ENCODE measurements around the gene FITM2.
"Not testable (repeated sequence)": the region's sequence is repeated elsewhere in the genome, so short reads cannot be mapped to it uniquely, and the experiment has no call there.

Gene FITM2, protein sequence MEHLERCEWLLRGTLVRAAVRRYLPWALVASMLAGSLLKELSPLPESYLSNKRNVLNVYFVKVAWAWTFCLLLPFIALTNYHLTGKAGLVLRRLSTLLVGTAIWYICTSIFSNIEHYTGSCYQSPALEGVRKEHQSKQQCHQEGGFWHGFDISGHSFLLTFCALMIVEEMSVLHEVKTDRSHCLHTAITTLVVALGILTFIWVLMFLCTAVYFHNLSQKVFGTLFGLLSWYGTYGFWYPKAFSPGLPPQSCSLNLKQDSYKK

DNA sequence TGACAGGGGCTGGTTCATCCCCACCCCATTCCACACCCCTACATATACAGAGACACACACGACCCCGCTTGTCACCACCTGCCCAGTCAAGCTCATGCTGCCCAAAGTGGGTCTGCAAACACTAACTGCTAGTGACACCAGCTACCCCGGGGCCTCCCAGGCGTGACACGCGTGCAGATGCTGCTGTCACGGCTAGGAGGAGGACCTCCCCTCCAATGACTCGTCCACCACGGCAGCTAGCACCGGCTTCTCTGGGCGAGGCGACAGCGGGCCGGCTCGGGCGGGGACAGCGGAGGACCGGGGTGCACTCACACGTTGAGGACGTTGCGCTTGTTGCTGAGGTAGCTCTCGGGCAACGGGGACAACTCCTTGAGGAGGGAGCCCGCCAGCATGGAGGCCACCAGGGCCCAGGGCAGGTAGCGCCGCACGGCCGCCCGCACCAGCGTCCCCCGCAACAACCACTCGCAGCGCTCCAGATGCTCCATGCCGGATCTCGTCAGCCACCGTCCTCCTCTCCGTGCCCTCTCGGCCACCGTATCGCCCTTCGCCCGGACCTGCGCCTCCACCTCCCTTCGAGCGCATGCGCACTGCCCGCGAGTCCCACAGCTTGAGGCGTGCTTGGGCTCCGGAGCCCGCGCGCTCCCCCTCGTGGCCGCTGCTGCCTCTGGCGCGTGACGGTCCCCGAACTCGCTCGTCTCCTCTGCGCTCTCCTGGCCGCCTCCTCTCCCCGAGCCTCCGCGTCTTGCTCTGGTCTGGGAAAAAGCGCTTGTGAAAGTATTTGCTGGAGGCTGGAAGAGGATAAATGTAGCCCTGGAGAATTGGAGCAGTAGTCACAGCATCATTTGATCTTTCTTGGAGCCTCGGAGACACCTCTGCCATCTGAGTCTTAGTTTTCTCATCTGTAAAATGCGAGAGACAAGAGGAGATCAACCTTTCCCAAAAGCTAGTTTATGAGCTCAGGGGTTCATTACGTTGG lies at the start of gene FITM2:
Gene FITM2 (minus strand): TSS at position 539 of the 976 bp plus-strand sequence. CDS start 54 bp downstream, at position 485.
- H3K9me3 Mint-ChIP-seq, result no peaks in the 10 kb centered on the region
- peak within 1 kb of the TSS; percentile 89 for H3K27ac Mint-ChIP-seq

DNA sequence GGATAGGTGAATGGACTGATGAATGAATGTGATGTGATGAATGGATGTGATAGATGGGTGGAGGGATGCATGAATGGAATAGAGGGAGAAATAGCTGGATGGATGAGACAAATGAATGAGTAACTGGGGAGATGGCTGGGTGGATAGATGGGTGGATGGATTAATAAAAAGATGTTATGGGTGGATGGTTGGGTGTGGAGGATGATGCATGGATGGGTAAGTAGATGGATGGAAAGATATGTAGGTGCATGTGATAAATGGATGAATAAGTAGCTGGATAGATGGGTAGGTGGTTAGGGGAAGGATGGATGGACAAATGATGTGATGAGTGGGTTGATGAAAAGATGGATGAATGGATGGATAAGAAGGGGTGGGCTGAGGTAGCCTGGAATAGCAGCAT lies 49.2 kb upstream of the FITM2 start:
- DNase-seq (ENCODE audit: low spot score), result no peak
- peaks cover 4% of the 10 kb centered on the region for H3K27me3 Mint-ChIP-seq (ENCODE audit: low read depth)
- H3K4me3 Mint-ChIP-seq, result no peak overlapping the region
- no peaks in the 10 kb centered on the region for H3K9me3 Mint-ChIP-seq
- H3K36me3 Mint-ChIP-seq (ENCODE audit: low read depth), result no peaks in the 10 kb centered on the region
- no peak overlapping the region for H3K27ac Mint-ChIP-seq
- H3K4me1 Mint-ChIP-seq (ENCODE audit: low read depth), result no peaks in the 10 kb centered on the region

More for the DNA sequence above, at the start of gene FITM2:
- Mint-ChIP-seq H3K36me3 (ENCODE audit: low read depth) (no peaks in the 10 kb centered on the region), H3K4me3 (peak within 1 kb of the TSS; percentile 91), H3K4me1 (ENCODE audit: low read depth) (peaks cover 16% of the 10 kb centered on the region), H3K27me3 (ENCODE audit: low read depth) (peaks cover 3% of the 10 kb centered on the region)
- DNase-seq (ENCODE audit: low spot score), result peak; percentile 98

DNA sequence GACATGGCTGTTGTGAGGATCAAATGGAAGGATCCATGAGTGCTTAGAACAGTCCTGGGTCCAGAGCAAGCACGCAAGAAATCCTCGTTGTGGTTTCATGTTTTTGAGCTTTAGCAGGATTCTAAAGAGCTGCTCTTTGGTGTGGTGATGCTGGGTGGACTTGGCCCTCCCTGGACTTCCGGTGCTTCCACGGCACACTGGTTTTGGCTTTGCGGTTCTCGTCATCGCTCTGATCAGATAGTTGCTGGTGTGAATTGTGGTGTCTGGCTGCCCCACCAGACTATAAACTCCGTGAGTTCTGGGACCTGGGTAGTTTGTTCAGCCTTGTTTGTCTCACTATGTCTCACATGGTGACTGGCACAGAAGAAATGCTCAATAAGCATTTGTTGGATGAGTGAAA lies 47.8 kb upstream of the FITM2 start:
- no peak overlapping the region for H3K27ac Mint-ChIP-seq
- H3K4me1 Mint-ChIP-seq (ENCODE audit: low read depth), result no peaks in the 10 kb centered on the region
- no peaks in the 10 kb centered on the region for H3K9me3 Mint-ChIP-seq
- no peak overlapping the region for H3K4me3 Mint-ChIP-seq
- peaks cover 4% of the 10 kb centered on the region for H3K27me3 Mint-ChIP-seq (ENCODE audit: low read depth)
- DNase-seq (ENCODE audit: low spot score), result no peak
- H3K36me3 Mint-ChIP-seq (ENCODE audit: low read depth), result no peaks in the 10 kb centered on the region

DNA sequence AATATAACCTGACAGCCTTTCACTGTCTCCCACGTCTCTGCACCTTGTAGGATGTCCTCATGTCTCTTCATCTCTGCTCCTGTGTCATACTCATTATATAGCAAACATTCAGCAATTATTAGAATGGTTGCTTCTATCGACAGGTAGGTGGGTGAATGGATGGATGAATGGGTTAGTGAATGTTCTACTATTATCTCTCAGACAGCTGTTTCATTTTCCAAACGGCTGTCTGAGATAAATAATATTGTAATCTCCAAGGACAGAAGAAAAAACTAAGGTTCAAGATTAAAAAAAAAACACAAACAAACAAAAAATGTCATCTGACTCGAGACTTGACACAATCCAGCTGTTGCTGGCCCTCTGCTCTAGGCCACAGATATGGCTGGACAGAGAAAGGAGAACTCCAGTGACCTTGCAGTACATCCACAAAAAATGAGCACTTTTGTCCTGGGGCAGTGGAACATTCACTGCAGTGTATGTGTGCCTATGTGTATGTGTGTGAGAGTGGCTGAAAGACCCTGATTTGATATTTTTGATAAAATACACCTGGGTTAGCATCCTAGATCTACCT lies 46.6 kb upstream of the FITM2 start:
- no peaks in the 10 kb centered on the region for H3K36me3 Mint-ChIP-seq (ENCODE audit: low read depth)
- no peak overlapping the region for H3K27ac Mint-ChIP-seq
- no peak for DNase-seq (ENCODE audit: low spot score)
- no peaks in the 10 kb centered on the region for H3K4me1 Mint-ChIP-seq (ENCODE audit: low read depth)
- no peak overlapping the region for H3K4me3 Mint-ChIP-seq
- H3K27me3 Mint-ChIP-seq (ENCODE audit: low read depth), result peaks cover 4% of the 10 kb centered on the region
- no peaks in the 10 kb centered on the region for H3K9me3 Mint-ChIP-seq

DNA sequence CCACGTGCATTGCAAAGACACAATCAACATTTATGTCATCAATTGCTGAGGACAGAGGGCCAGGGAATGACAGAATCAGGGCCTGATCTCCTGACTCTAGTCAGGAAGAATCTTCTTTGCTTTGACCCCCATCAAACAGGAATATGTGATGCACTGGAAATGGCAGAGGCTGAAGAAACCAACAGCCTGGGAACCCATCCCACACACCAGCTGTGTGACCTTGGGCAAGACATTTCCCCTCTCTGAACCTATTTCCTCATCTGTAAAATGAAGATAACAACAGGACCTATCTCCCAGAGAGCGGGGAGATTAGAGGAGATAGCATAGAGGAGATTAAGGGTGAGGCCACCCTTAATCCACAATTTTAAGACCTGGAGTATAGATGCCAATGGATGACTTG lies 46.0 kb upstream of the FITM2 start:
- Mint-ChIP-seq H3K4me1 (ENCODE audit: low read depth) (no peaks in the 10 kb centered on the region), H3K27me3 (ENCODE audit: low read depth) (peaks cover 4% of the 10 kb centered on the region), H3K9me3 (no peaks in the 10 kb centered on the region), H3K4me3 (no peak overlapping the region), H3K27ac (no peak overlapping the region), H3K36me3 (ENCODE audit: low read depth) (no peaks in the 10 kb centered on the region)
- DNase-seq (ENCODE audit: low spot score), result no peak

DNA sequence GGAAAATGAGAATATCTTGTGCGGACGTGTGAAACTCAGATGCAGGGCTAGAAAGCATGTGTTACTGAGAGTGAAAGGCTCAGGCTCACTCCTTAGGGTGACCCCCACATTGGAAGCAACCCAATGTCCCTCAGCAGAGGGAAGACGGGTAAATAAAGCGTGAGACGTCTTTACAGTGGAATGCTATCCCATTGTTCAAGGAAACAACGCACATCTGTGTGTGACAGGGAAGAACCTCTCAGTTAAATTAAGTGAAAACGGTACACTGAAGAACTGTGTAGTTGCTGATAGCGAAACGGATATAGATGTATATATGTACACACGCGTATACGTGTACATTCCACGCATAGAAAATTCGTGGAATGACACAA lies 45.3 kb upstream of the FITM2 start:
- DNase-seq (ENCODE audit: low spot score), result no peak
- no peaks in the 10 kb centered on the region for H3K4me1 Mint-ChIP-seq (ENCODE audit: low read depth)
- H3K27ac Mint-ChIP-seq, result no peak overlapping the region
- H3K36me3 Mint-ChIP-seq (ENCODE audit: low read depth), result no peaks in the 10 kb centered on the region
- no peak overlapping the region for H3K4me3 Mint-ChIP-seq
- no peaks in the 10 kb centered on the region for H3K9me3 Mint-ChIP-seq
- H3K27me3 Mint-ChIP-seq (ENCODE audit: low read depth), result peaks cover 4% of the 10 kb centered on the region

DNA sequence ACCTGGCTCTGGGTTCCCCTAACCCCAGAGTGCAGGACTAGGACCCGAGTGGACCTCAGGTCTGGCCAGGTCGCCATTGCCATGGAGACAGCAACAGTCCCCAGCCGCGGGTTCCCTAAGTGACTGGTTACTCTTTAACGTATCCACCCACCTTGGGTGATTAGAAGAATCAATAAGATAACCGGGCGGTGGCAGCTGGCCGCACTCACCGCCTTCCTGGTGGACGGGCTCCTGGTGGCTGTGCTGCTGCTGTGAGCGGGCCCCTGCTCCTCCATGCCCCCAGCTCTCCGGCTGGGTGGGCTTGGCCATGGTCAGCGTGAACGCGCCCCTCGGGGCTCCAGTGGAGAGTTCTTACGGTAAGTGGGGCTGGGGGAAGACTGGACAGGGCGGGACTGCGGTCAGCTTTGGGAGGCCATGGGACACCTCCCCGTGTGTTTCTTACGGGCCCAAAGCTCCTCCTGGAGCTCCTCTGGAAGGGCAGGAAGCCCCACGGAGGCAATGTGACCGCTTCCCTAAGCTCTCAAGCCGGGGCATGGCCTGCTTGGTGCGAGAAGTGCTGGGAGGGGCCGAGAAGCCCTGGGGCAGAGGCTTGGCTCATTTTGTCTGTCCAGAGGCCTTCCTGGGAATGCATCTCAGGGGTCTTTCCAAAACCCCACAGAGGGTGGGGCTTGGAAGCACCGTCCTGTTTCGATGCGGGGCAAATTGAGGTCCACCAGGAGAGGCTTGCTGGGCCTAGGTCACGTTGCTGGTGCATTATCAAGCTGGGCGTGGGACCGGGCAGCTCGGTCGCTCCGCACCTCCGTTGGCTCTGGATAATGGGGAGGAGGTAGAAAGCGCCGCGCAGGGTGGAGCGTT lies 44.7 kb upstream of the FITM2 start, which contains the start of gene HNF4A:
Gene HNF4A (plus strand): TSS at position 202 of the 855 bp plus-strand sequence. CDS start 106 bp downstream, at position 308.
- DNase-seq (ENCODE audit: low spot score), result no peak
- no peaks in the 10 kb centered on the region for H3K9me3 Mint-ChIP-seq
- no peaks in the 10 kb centered on the region for H3K36me3 Mint-ChIP-seq (ENCODE audit: low read depth)
- H3K4me3 Mint-ChIP-seq, result no peak within 1 kb of the TSS
- H3K4me1 Mint-ChIP-seq (ENCODE audit: low read depth), result no peaks in the 10 kb centered on the region
- H3K27ac Mint-ChIP-seq, result no peak within 1 kb of the TSS
- peaks cover 4% of the 10 kb centered on the region for H3K27me3 Mint-ChIP-seq (ENCODE audit: low read depth)

DNA sequence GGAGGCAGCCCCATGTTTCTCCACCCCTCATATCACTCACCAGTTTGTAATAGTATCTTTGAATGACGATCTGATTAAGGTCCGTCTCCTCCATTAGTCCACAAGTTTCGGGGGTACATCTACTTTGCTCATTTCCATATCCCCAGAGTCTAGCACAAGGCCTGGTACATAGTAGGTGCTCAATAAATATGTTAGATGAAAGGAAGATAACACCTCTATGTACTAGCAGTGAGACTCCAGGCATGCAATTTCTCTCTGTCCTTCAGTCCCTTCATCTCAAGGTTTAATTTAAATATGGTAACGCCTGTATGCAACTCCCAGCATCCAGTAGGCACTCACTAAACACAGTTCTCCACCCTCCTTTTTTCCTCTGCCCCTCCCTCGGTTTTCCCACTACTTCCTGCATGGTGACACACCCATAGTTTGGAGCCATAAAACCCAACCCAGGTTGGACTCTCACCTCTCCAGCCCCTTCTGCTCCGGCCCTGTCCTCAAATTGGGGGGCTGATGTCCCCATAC lies 44.0 kb upstream of the FITM2 start:
- Mint-ChIP-seq H3K27me3 (ENCODE audit: low read depth) (peaks cover 3% of the 10 kb centered on the region), H3K27ac (no peak overlapping the region), H3K9me3 (no peaks in the 10 kb centered on the region), H3K4me1 (ENCODE audit: low read depth) (no peaks in the 10 kb centered on the region), H3K4me3 (no peak overlapping the region), H3K36me3 (ENCODE audit: low read depth) (no peaks in the 10 kb centered on the region)
- no peak for DNase-seq (ENCODE audit: low spot score)

DNA sequence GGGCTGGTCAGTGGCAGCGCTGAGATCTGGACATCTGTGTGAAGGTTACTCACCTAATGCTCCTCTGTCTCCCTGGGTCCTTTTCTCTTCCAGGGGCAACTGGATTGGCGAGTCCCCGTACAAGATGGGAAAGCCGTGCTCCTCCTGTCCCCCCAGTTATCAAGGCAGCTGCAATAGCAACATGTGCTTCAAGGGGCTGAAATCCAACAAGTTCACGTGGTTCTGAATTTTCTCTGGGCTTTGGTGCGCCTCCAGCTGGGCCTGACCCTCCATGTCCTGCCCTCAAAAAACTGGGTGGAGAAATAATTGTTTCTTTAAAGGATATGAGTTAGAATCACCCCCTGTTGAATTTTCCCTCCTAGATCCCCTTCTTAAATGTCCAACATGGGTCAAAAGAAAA lies 39.6 kb upstream of the FITM2 start:
- H3K9me3 Mint-ChIP-seq, result no peaks in the 10 kb centered on the region
- no peak for DNase-seq (ENCODE audit: low spot score)
- H3K27me3 Mint-ChIP-seq (ENCODE audit: low read depth), result no peaks in the 10 kb centered on the region
- H3K4me3 Mint-ChIP-seq, result no peak overlapping the region
- no peaks in the 10 kb centered on the region for H3K36me3 Mint-ChIP-seq (ENCODE audit: low read depth)
- no peak overlapping the region for H3K27ac Mint-ChIP-seq
- H3K4me1 Mint-ChIP-seq (ENCODE audit: low read depth), result no peaks in the 10 kb centered on the region

DNA sequence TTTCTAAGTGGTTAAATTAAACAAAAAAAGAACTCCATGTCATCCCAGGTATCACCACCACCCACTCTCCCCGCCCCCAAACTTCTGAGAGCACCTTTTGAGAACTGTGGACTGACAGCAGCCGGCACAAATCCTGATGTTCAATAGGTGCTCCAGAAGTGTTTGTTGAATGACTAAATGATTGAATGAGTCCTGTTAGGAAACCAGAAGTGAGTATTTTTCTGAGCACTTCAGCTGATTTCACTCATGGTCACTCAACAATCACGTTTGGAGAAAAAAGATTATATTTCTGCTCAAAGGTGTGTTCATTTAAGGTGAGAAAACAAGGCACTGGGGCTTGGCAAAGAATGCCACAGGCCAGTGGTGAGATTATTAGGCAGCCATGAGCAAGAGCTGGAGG lies 38.3 kb upstream of the FITM2 start:
- H3K27me3 Mint-ChIP-seq (ENCODE audit: low read depth), result no peaks in the 10 kb centered on the region
- H3K9me3 Mint-ChIP-seq, result no peaks in the 10 kb centered on the region
- no peak for DNase-seq (ENCODE audit: low spot score)
- no peak overlapping the region for H3K27ac Mint-ChIP-seq
- H3K36me3 Mint-ChIP-seq (ENCODE audit: low read depth), result no peaks in the 10 kb centered on the region
- no peak overlapping the region for H3K4me3 Mint-ChIP-seq
- no peaks in the 10 kb centered on the region for H3K4me1 Mint-ChIP-seq (ENCODE audit: low read depth)

DNA sequence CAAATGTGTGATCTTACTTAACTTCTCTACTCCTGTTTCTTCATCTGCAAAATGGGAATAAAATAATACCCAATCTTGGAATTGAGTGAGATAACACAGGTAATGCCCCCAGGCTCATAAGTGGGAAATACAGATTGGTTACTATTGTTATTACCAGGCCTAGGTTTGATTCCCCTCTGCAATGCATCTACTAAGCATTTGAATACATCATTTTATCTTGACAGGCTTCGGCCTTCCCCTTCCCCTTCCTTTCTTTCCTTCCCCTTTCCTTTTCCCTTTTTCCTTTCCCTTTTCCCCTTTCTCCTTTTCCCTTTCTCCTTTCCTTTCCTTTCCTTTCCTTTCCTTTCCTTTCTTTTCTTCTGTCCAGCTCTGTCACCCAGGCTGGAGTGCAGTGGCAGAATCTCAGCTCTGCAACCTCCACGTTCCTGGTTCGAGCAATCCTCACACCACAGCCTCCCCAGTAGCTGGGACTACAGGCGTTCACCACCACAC lies 37.2 kb upstream of the FITM2 start:
- no peaks in the 10 kb centered on the region for H3K36me3 Mint-ChIP-seq (ENCODE audit: low read depth)
- no peak for DNase-seq (ENCODE audit: low spot score)
- no peaks in the 10 kb centered on the region for H3K9me3 Mint-ChIP-seq
- H3K4me3 Mint-ChIP-seq, result no peak overlapping the region
- H3K4me1 Mint-ChIP-seq (ENCODE audit: low read depth), result no peaks in the 10 kb centered on the region
- no peaks in the 10 kb centered on the region for H3K27me3 Mint-ChIP-seq (ENCODE audit: low read depth)
- H3K27ac Mint-ChIP-seq, result no peak overlapping the region

DNA sequence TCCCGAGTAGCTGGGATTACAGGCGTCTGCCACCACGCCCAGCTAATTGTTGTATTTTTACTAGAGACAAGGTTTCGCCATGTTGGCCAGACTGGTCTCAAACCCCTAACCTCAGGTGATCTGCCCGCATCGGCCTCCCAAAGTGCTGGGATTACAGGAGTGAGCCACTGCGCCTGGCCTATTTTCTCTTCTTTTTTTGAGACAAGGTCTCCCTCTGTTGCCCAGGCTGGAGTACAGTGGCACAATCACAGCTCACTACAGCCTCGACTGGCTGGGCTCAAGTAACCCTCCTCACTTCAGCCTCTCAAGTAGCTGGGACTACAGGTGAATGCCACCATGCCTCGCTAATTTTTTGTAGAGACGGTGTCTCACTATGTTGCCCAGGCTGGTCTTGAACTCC lies 34.9 kb upstream of the FITM2 start:
- not testable (repeated sequence) for H3K27ac Mint-ChIP-seq; DNase-seq (ENCODE audit: low spot score); H3K27me3 Mint-ChIP-seq (ENCODE audit: low read depth); H3K9me3 Mint-ChIP-seq; H3K36me3 Mint-ChIP-seq (ENCODE audit: low read depth); H3K4me3 Mint-ChIP-seq; H3K4me1 Mint-ChIP-seq (ENCODE audit: low read depth)

DNA sequence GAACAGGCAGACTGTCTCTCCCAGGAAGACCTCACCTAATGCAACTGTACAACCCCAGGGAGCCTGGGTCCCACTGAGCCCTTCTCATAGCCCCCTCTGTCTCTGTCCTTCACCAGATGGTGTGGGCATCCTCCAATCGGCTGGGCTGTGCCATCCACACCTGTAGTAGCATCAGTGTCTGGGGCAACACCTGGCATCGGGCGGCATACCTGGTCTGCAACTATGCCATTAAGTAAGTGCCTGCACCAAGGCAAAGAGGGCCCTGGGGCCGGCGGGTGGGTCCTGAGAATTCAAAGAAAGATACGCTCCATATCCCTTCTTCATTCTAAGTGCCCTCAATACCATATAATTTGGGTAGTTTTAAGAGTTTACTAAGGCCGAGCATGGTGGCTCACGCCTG lies 34.1 kb upstream of the FITM2 start:
- no peaks in the 10 kb centered on the region for H3K9me3 Mint-ChIP-seq
- H3K27me3 Mint-ChIP-seq (ENCODE audit: low read depth), result no peaks in the 10 kb centered on the region
- no peaks in the 10 kb centered on the region for H3K4me1 Mint-ChIP-seq (ENCODE audit: low read depth)
- H3K36me3 Mint-ChIP-seq (ENCODE audit: low read depth), result no peaks in the 10 kb centered on the region
- DNase-seq (ENCODE audit: low spot score), result no peak
- H3K27ac Mint-ChIP-seq, result no peak overlapping the region
- no peak overlapping the region for H3K4me3 Mint-ChIP-seq

Data from T-helper 2 cell treated with Interferon-gamma antibody and Interleukin-4, amounts not matched to agents 5 μg/mL and 100 μg/mL, for 36 hours (primary cell).